ENCODE results near the gene RBX1.

RBX1 gene

GRCh38 chr22:40975366-40975765 is 24.2 kb downstream of the RBX1 start:
- POLR2A ChIA-PET = interaction anchor here (1.0 kb wide), 1 partner anchor 24 kb away, joined by 3 read pairs; the partner anchor contains the start of gene RBX1

GRCh38 chr22:40976866-40977700 is 25.9 kb downstream of the RBX1 start:
- Histone ChIP-seq H3K4me1 (ENCODE audit: control insufficient read depth, insufficient read depth, low read length) (no peaks in the 10 kb centered on the region), H3K9me3 (ENCODE audit: control insufficient read depth, insufficient read depth, low read depth, low read length) (no peaks in the 10 kb centered on the region), H3K36me3 (ENCODE audit: control insufficient read depth in 2 of 2, insufficient read depth in 1 of 2, low read length in 2 of 2) (peaks cover 2 to 12% of the 10 kb centered on the region in 2 experiments), H3K27ac (ENCODE audit: extremely low read depth, low read depth, low read length) (no peak overlapping the region), H3K4me3 (ENCODE audit: low read depth, low read length) (no peak overlapping the region)
- ChIA-PET CTCF (interaction anchor here (0.6 kb wide), 2 partner anchors 120 to 376 kb away, joined by 3 read pairs; partner anchors contain the start of gene XPNPEP3), POLR2A (no interaction called here)
- TF ChIP-seq ZSCAN23 (tag by site-specific recombination; IDR thresholded peaks at IDR 0.05) (no peak), SP3 (tag by site-specific recombination; IDR thresholded peaks at IDR 0.05) (no peak), ZNF114 (tag by site-specific recombination; IDR thresholded peaks at IDR 0.05) (no peak), ZNF707 (tag by site-specific recombination; IDR thresholded peaks at IDR 0.05) (no peak), ZNF777 (tag by site-specific recombination; IDR thresholded peaks at IDR 0.05; ENCODE audit: borderline replicate concordance) (no peak), PRDM4 (tag by site-specific recombination; IDR thresholded peaks at IDR 0.05) (no peak), ZNF549 (tag by site-specific recombination; IDR thresholded peaks at IDR 0.05) (no peak), ZNF571 (tag by site-specific recombination; IDR thresholded peaks at IDR 0.05) (no peak), KLF17 (tag by site-specific recombination; IDR thresholded peaks at IDR 0.05) (no peak), ZNF248 (tag by site-specific recombination; IDR thresholded peaks at IDR 0.05) (no peak), ZNF354C (tag by site-specific recombination; IDR thresholded peaks at IDR 0.05; ENCODE audit: borderline replicate concordance, low read depth) (no peak), ZNF704 (tag by site-specific recombination; IDR thresholded peaks at IDR 0.05) (no peak), ZNF23 (tag by site-specific recombination; IDR thresholded peaks at IDR 0.05; ENCODE audit: borderline replicate concordance) (no peak), ZNF311 (tag by site-specific recombination; IDR thresholded peaks at IDR 0.05; ENCODE audit: borderline replicate concordance) (no peak), ZNF621 (tag by site-specific recombination; IDR thresholded peaks at IDR 0.05) (no peak)

More at GRCh38 chr22:40975366-40975765, 24.2 kb downstream of the RBX1 start:
- H3K36me3 ChIP-seq (ENCODE audit: control insufficient read depth in 2 of 2, insufficient read depth in 1 of 2, low read length in 2 of 2) = peaks cover 7 to 21% of the 10 kb centered on the region in 2 experiments
- TF ChIP-seq ZNF239 (tag by site-specific recombination; IDR thresholded peaks at IDR 0.05) = no peak
- TF ChIP-seq WT1 (tag by site-specific recombination; IDR thresholded peaks at IDR 0.05) = no peak
- TF ChIP-seq ZNF791 (tag by site-specific recombination; IDR thresholded peaks at IDR 0.05) = no peak
- no peak for TF ChIP-seq ZFP41 (tag by site-specific recombination; IDR thresholded peaks at IDR 0.05; ENCODE audit: borderline replicate concordance)
- TF ChIP-seq ZNF223 (tag by site-specific recombination; IDR thresholded peaks at IDR 0.05) = no peak
- no peak for TF ChIP-seq ZNF704 (tag by site-specific recombination; IDR thresholded peaks at IDR 0.05)
- TF ChIP-seq ZNF202 (tag by site-specific recombination; IDR thresholded peaks at IDR 0.05; ENCODE audit: borderline replicate concordance) = no peak
- no peak for TF ChIP-seq ZNF561 (tag by site-specific recombination; IDR thresholded peaks at IDR 0.05; ENCODE audit: borderline replicate concordance)
- TF ChIP-seq ZNF248 (tag by site-specific recombination; IDR thresholded peaks at IDR 0.05) = no peak
- TF ChIP-seq ZNF426 (tag by site-specific recombination; IDR thresholded peaks at IDR 0.05) = no peak
- no peak for TF ChIP-seq GLIS2 (tag by site-specific recombination; IDR thresholded peaks at IDR 0.05)
- no peak for TF ChIP-seq HOXA7 (CRISPR knock-in tag; IDR thresholded peaks at IDR 0.05; ENCODE audit: borderline replicate concordance)
- TF ChIP-seq ZNF843 (tag by site-specific recombination; IDR thresholded peaks at IDR 0.05) = no peak
- no peak for TF ChIP-seq GLIS1 (tag by site-specific recombination; IDR thresholded peaks at IDR 0.05)
- TF ChIP-seq ZNF416 (tag by site-specific recombination; IDR thresholded peaks at IDR 0.05) = no peak
- no peak for TF ChIP-seq SETDB1 (IDR thresholded peaks at IDR 0.05; ENCODE audit: insufficient read length, low read length)
- no peak for TF ChIP-seq EGR2 (tag by site-specific recombination; IDR thresholded peaks at IDR 0.05; ENCODE audit: low read depth)
- TF ChIP-seq ZNF433 (tag by site-specific recombination; IDR thresholded peaks at IDR 0.05; ENCODE audit: low read depth) = no peak
- TF ChIP-seq ZBTB48 (tag by site-specific recombination; IDR thresholded peaks at IDR 0.05) = no peak
- TF ChIP-seq KLF7 (tag by site-specific recombination; IDR thresholded peaks at IDR 0.05; ENCODE audit: borderline replicate concordance) = no peak
- no peaks in the 10 kb centered on the region for H3K9me3 ChIP-seq (ENCODE audit: control insufficient read depth, insufficient read depth, low read depth, low read length)
- H3K4me3 ChIP-seq (ENCODE audit: low read depth, low read length) = no peak overlapping the region
- H3K27ac ChIP-seq (ENCODE audit: extremely low read depth, low read depth, low read length) = no peak overlapping the region
- CTCF ChIA-PET = interaction anchor here (0.5 to 0.6 kb wide), 2 partner anchors 83 to 1619 kb away, joined by 3 to 4 read pairs; no protein-coding TSS in a partner anchor
- no peaks in the 10 kb centered on the region for H3K4me1 ChIP-seq (ENCODE audit: control insufficient read depth, insufficient read depth, low read length)

Measured in HEK293 (cell line).